ENCODE results near the gene CATSPERD. TPM values are rescaled to one million over a fixed set of nuclear protein-coding genes. Genes with fewer than 3 reads are reported as not detected.

The CATSPERD gene
- total RNA-seq, 1 experiment from 2014 or later, result 0.50 TPM

GRCh38 chr19:5811117-5811516, 90.7 kb downstream of the CATSPERD start:
- CTCF ChIA-PET, result interaction anchor here (1.5 kb wide), 1 partner anchor 17 kb away, joined by 4 read pairs; no protein-coding TSS in a partner anchor
- H3K36me3 Mint-ChIP-seq, result no peaks in the 10 kb centered on the region

GRCh38 chr19:5814123-5814851, 93.8 kb downstream of the CATSPERD start:
- peaks cover 9% of the 10 kb centered on the region for H3K27me3 Mint-ChIP-seq (ENCODE audit: low read depth)
- ATAC-seq, result no peak
- no peaks in the 10 kb centered on the region for H3K36me3 Mint-ChIP-seq

More at GRCh38 chr19:5811117-5811516, 90.7 kb downstream of the CATSPERD start:
- no peak for ATAC-seq
- Mint-ChIP-seq H3K27ac (no peak overlapping the region), H3K4me3 (no peak overlapping the region), H3K9me3 (no peaks in the 10 kb centered on the region), H3K4me1 (no peaks in the 10 kb centered on the region), H3K27me3 (ENCODE audit: low read depth) (peaks cover under 1% of the 10 kb centered on the region; the same call in 1 of the 2 replicates)
- TF ChIP-seq FOXJ3 (CRISPR knock-in tag; IDR thresholded peaks at IDR 0.05; ENCODE audit: borderline replicate concordance), result no peak
- no peak for TF ChIP-seq IRF1 (CRISPR knock-in tag; IDR thresholded peaks at IDR 0.05)
- no peak for TF ChIP-seq PRRX2 (CRISPR knock-in tag; IDR thresholded peaks at IDR 0.05)
- TF ChIP-seq CREM (CRISPR knock-in tag; IDR thresholded peaks at IDR 0.05), result no peak
- no peak for TF ChIP-seq MYBL2 (CRISPR knock-in tag; IDR thresholded peaks at IDR 0.05)
- no peak for TF ChIP-seq ZBTB21 (CRISPR knock-in tag; IDR thresholded peaks at IDR 0.05; ENCODE audit: borderline replicate concordance)
- no peak for TF ChIP-seq SMAD4 (CRISPR knock-in tag; IDR thresholded peaks at IDR 0.05)
- TF ChIP-seq FOXP1 (CRISPR knock-in tag; IDR thresholded peaks at IDR 0.05; ENCODE audit: borderline replicate concordance), result no peak
- no peak for TF ChIP-seq STAT6 (CRISPR knock-in tag; conservative IDR thresholded peaks at IDR 0.05; ENCODE audit: low read depth)
- TF ChIP-seq ZNF232 (CRISPR knock-in tag; IDR thresholded peaks at IDR 0.05), result no peak
- TF ChIP-seq CDX4 (CRISPR knock-in tag; IDR thresholded peaks at IDR 0.05; ENCODE audit: borderline replicate concordance), result no peak
- no peak for DNase-seq (ENCODE audit: low spot score)
- POLR2A ChIA-PET, result no interaction called here

GRCh38 chr19:5814852-5815246, 94.4 kb downstream of the CATSPERD start:
- Mint-ChIP-seq H3K4me1 (no peaks in the 10 kb centered on the region), H3K27ac (no peak overlapping the region; the same call in 1 of the 2 replicates), H3K36me3 (no peaks in the 10 kb centered on the region), H3K4me3 (no peak overlapping the region), H3K9me3 (no peaks in the 10 kb centered on the region), H3K27me3 (ENCODE audit: low read depth) (peaks cover 9% of the 10 kb centered on the region)
- ChIA-PET POLR2A (no interaction called here), CTCF (no interaction called here)
- TF ChIP-seq AR (CRISPR knock-in tag; IDR thresholded peaks at IDR 0.05) (no peak), ZNF423 (CRISPR knock-in tag; IDR thresholded peaks at IDR 0.05) (no peak)
- ATAC-seq (no peak), DNase-seq (ENCODE audit: low spot score) (no peak)

More at GRCh38 chr19:5814123-5814851, 93.8 kb downstream of the CATSPERD start:
- no peaks in the 10 kb centered on the region for H3K4me1 Mint-ChIP-seq
- H3K27ac Mint-ChIP-seq, result no peak overlapping the region
- CTCF ChIA-PET, result interaction anchor here (1.0 kb wide), 1 partner anchor 10 kb away, joined by 5 read pairs; no protein-coding TSS in a partner anchor
- H3K4me3 Mint-ChIP-seq, result no peak overlapping the region
- no peaks in the 10 kb centered on the region for H3K9me3 Mint-ChIP-seq
- TF ChIP-seq USF2 (CRISPR knock-in tag; IDR thresholded peaks at IDR 0.05) (no peak), GTF2I (CRISPR knock-in tag; conservative IDR thresholded peaks at IDR 0.05) (no peak)
- DNase-seq (ENCODE audit: low spot score), result no peak
- POLR2A ChIA-PET, result no interaction called here
